GM19193 (cell line): Measurements from ENCODE around the gene VSIG10L.

Source experiments
- POLR2A ChIP-seq: IDR thresholded peaks from 4 replicates; pipeline ENCODE4 v1.6.1; 2011; ENCODE audit not compliant: insufficient read depth, insufficient read length; ENCODE audit errors: extremely low read depth

VSIG10L gene

DNA sequence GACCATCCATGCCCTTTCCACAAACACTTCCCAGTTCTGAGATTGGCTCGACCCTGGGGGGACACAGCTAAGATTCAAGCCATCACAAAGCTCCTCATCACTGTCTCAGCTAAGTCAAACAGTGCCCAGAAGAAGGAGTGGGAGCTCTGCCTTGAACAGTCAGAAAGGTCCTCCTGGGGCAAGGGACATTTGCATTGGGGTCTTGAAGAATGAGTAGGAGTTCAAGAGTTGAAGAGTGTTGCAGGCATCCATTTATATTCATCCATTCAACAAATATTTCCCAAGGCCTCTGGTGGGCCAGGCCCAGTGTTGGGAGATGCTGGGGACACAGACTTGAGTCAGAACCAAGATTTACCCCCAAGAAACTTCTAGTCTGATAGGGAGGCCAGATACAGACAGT lies 24.0 kb downstream of the VSIG10L start:
- no peak for TF ChIP-seq POLR2A

DNA sequence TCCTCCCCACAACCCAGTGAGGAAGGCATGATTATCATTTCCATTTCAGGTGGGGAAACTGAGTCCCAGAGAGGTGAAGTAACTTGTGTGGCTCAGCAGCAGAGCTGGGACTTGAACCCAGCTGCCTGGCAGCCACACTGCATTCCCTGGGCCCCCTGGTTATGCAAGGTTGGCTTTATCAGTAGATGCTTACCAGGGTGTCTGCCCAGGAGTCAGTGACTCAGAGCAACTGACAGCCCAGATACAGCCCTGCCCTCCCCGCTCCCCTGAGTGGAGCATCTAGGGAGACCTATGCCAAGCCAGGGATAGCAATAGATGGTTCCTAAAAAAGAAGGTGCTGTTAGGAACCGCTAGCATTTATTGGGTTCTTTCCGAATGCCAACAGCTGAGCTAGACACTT lies 24.6 kb downstream of the VSIG10L start:
- no peak for TF ChIP-seq POLR2A

DNA sequence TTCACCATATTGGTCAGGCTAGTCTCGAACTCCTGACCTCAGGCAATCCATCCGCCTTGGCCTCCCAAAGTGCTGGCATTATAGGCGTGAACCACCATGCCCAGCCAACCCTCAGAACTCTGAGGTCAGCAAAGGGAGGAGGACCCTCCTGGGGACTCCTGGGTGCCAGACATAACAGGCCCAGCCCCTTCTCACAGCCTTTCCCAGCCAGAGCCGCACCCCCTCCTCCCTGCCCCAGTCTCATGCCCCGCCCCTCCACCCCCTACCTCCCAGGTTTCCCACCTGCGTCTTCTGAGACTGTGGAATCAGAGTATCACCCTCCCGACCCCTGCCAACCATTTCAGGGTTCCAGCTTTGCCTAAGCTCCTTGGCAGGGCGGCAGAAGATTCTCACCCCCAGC lies 25.3 kb downstream of the VSIG10L start:
- no peak for TF ChIP-seq POLR2A

DNA sequence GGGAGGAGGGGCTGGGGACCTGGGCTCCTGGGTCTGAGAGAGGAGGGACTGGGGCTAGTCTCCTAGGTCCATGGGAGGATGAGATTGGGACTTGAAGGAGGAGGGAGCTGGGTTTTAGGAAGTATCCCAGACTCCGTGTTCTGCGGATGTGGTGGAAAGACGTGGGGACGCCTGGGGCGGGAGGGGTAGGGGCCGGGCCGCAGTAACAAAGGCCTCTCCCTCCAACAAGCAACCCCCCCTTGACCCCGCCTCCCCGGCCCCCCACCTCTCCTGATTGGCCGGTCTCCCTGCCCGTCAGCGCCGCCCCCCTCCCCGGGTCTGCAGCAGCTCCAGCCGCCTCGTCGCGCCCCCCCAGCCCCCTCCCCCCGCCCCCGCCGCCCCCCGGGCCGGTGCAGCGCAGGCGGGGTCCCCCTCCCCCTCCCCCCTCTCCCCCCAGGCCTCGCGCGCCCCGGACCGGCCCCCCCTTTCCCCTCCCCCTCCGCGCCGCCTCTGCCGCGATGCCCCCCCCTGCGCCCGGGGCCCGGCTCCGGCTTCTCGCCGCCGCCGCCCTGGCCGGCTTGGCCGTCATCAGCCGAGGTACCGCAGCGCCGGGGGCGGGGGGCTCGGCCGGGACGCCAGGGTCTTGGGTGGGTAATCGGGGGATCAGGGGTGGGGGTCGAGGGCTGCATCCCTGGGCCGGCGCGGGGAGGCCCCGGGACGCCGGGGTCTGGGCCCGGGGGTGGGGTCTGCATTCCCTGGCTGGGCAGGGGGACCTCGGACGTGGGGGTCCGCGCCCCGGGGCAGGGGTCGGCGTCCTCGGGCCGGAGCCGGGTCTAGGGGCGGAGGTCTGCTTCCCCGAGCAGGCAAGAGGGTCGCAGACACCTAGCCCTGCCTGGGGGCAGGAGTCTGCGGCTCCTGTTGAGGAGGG lies 30.3 kb downstream of the VSIG10L start, which contains the start of gene IGLON5:
Gene IGLON5, plus strand, starts transcription at position 294 of the 907 bp plus-strand sequence. Its CDS starts 204 bp downstream, at position 498.
- TF ChIP-seq POLR2A, result no peak

DNA sequence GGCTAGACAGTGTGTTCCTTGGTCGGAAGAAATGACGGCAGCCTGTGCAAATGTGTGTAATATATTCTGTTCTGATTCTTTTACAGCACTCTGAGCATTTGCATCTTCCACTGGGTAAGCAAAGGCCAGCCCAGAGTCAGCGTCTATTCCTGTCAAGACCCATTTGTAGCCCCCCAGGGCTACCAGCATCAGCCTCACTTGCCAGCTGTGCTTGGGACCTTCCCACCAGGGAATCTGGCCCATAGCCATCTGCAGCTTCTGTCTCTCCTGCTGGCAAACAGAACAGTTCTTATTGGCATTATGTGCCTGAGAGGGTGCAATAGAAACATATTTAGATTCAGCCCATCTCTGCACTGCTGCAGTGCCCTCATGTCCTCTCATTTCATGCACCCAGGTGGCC lies 36.5 kb downstream of the VSIG10L start:
- TF ChIP-seq POLR2A, result no peak

DNA sequence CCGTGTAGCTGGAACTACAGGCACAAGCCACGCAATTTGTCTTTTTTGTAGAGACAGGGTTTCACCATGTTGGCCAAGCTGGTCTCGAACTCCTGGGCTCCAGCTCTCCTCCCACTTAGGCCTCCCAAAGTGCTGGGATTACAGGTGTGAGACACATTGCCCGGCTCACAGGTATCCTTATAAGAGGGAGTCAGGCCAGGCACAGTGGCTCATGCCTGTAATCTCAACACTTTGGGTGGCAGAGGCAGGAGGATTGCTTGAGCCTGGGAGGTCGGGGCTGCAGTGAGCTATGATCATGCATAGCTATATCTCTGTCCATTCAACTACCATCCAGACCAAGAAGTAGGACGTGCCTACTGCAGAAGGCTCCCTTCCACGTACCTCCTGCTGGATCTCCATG lies 40.7 kb downstream of the VSIG10L start:
- TF ChIP-seq POLR2A, result no peak

DNA sequence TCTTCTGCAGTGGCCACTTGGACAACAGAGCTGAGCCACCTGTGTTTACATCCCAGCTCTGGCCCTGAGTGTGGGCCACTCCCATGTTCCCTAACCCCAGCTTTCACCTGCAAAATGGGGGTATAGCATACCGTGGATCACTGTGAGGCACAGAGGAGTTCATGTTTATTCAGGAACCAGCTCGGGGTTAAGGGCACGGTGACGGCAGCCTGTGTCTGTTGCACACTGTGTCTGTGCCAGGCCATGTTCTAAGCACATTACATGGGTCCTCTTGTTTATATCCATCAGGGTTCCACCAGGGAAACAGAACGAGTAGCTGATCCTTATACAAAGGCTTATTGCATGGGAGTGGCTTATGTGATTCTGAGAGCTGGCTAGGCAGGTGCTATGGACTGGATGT lies 44.5 kb downstream of the VSIG10L start:
- TF ChIP-seq POLR2A, result no peak

DNA sequence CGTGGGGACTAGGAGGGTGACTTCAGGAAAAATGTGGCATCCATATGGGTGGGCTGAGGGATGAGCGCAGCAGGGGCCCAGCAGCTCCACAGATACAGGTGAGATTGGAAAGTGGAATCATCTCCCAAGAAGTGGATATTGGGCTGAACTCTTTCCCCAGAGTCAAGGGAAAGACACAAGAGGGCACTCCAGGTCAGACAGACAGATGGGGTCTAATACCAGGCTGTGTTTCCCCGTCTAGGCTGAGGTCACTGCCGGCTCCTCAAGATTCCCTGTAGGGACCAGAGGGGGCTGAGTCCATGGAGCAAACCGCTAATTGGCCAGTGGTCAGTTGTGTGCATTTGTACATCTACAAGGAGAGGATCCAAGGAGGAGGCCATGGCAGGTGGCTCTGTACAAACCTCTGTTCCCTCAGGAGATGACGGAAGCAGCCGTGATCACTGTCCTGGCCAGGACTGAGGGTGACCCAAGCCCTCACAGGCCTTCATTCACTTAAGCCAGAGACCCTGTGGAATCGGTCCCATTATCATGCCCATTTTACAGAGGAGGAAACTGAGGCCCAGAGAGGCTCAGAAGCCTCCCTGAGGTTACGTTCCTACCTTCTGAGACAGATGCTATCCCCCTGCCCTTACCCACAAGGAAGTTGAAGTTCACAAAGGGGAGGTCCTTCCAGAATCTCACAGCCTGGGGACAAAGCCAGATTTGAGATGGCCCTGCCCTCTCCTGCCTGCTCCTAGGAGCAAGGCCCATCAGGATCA lies 45.4 kb downstream of the VSIG10L start:
- no peak for TF ChIP-seq POLR2A

DNA sequence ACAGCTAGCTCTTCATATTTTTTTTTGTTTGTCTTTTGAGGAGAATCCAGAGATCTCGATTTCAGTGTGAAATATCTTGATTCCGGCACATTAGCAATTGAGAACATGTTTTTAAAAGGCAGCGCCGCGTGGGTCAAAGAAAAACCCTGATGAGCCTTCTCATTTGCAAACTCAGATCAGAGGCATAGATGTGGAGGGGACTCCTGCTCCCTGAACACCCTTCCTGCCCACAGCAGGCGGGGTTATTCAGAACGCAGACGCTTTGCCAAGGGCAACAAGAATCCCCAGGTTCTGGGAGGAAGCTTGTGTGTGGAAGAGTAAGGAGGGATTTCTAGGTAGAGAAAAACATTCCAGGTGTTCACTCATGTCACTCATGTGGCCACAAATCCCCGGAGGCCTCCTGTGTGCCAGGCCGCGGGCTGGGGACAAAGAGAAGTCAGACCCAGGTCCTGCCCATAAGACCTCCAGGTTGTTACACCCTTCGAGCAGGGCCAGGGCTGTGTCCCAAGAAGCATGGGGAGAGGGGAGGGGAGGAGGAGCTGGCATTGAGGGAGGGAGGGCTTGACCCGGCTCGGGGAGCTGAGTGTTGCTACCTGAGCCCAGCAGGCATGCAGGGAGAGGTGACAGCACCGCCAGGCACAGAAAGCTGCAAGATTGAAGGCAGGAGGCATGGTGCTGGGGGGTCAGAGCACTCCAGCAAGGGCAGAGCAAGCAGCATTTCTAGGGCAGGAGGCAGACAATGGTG lies 46.4 kb downstream of the VSIG10L start:
- TF ChIP-seq POLR2A, result no peak

DNA sequence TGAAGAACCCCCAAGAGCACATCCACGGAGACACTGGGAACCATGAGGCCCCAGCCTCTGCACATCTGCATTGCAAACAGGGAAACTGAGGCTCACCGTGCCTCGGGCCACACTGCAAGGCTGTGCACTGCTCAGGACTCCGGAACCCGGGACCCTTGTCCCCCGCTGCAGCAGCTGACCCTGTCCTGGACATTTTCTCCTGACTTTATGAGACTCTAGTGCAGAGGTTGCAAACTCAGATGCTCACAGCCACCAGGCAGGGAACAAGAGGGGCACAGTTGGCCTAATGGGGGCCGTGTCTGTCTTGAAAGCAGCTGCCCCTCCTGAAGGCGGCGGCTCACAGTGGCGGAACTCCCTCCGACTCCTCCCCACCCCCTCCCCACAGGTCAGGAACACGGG lies 47.0 kb downstream of the VSIG10L start:
- TF ChIP-seq POLR2A, result no peak

DNA sequence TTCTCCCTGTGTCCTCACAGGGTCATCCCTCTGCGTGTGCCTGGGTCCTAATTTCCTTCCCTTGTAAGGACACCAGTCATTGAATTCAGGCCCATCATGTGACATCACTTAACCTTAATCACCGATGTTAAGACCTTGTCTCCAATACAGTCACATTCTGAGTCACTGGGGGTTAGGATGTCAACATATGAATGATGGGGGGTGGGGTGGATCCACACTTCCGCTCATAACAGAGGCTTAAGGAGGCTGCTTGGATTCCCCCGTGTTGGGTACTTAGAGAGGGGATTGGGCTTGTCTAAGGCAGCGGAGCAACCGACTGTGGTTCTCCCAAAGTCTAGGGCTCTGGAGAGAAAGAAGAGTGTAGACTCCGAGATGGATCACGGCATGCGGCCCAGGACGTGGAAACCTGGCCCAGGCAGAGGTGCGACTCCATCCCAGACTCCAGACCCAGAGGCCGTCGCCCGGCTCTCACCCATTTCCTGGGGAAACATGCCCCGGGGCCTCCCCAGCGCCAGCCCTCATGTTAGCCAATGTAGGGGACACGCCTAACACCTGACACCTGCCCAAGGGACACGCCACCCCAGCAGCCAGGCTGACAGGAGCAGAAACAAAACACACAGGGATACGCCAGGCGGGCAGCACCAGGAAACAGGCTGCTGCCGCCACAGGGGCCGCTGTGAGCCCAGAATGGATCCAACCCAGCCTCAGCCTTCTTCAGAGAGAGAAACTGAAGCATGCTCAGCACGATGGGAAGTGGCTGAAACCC lies 47.5 kb downstream of the VSIG10L start:
- TF ChIP-seq POLR2A, result no peak

DNA sequence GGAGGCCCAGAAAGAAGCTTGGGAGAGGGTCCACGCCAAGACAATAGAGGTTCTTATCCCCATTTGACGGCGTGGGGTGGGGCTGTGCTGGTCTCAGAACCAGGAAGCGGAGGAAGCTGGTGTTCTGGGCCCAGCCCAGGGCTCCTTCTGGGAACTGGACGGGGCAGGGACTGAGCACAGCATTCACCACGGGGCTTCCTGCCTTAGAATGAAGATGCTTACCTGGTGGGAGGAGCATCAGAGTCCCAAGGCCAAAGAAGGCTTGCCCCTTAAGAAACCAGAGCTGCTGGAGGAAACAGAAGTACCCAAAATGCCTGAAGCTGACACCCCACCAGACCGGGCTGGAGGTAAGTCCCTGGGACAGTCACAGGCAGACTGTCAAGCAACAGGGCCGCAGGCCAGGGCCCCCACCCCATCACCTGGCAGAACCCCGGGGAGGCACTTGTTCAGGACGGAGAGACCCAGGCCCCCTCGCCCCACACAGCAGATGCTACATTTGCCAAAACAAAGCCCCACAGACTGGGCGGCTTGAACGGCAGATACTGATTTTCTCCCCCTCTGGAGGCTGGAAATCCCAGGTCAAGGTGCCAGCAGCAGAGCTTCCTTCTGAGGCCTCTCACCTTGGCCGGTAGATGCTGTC lies 48.2 kb downstream of the VSIG10L start:
- no peak for TF ChIP-seq POLR2A

DNA sequence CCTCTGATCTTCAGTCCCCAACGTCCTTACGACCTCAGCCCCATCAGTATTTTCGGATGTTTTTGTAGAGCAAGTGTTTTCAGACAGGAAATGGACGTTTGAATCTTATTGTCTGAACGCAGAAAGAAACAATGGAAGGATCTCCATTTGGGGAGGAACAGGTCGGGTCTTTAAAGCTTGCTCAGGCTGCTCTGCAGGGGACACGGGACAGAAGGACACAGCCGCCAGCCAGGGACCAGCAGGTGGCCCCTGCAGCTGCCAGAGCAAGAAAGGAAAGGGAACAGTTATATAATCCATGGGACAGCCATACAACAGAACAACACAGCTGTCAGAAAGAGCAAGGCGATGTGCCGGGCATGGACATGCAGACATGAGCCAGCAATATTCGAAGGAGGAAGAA lies 49.0 kb downstream of the VSIG10L start:
- no peak for TF ChIP-seq POLR2A

DNA sequence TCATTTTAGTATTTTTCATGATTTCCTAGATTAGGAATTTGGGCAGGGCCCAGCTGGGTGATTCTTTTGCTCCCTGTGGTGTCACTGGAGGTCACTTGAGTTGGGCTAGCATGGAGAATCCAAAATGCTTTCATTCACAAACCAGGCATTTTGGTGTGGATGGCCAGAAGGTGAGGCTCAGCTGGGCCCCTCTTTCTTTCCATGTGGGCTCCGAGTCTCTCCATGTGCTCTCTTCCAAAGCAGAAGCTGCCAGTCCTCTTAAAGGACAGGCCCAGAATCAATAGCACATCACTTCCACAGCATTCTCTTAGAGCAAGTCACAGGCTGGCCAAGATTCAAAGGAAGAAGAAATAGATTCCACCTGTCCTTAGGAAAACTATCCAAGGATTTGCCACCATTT lies 52.3 kb downstream of the VSIG10L start:
- no peak for TF ChIP-seq POLR2A
